HG03135 (cell line): ENCODE results near the gene CHST9.
"Not testable (repeated sequence)": the region's sequence is repeated elsewhere in the genome, so short reads cannot be mapped to it uniquely, and the experiment has no call there.

Experiments
- ATAC-seq: cut with Tn5 transposase; IDR thresholded peaks from one replicate; pipeline ENCODE4 v1.9.1; 2021; ENCODE audit warnings: mild to moderate bottlenecking, moderate library complexity; ENCODE audit not compliant: unreplicated experiment

Gene CHST9

GRCh38 chr18:27175245-27175644 is 9.9 kb downstream of the CHST9 start:
- no peak for ATAC-seq

GRCh38 chr18:27171993-27172392 is 13.1 kb downstream of the CHST9 start:
- no peak for ATAC-seq

- no peak for ATAC-seq
Observed at GRCh38 chr18:27165412-27165811, 19.7 kb downstream of the CHST9 start.

GRCh38 chr18:27164905-27165304 is 20.2 kb downstream of the CHST9 start:
- no peak for ATAC-seq

- not testable (repeated sequence) for ATAC-seq
Observed at GRCh38 chr18:27163197-27163716, 21.9 kb downstream of the CHST9 start.

- ATAC-seq: not testable (repeated sequence)
Observed at GRCh38 chr18:27149240-27149639, 35.9 kb downstream of the CHST9 start.

- no peak for ATAC-seq
Observed at GRCh38 chr18:27144672-27145071, 40.4 kb downstream of the CHST9 start.

GRCh38 chr18:27143580-27144287 is 41.4 kb downstream of the CHST9 start:
- no peak for ATAC-seq

GRCh38 chr18:27142891-27143290 is 42.2 kb downstream of the CHST9 start:
- no peak for ATAC-seq

- ATAC-seq: no peak
Observed at GRCh38 chr18:27141876-27142275, 43.2 kb downstream of the CHST9 start.

- no peak for ATAC-seq
Observed at GRCh38 chr18:27138079-27138478, 47.0 kb downstream of the CHST9 start.

GRCh38 chr18:27136208-27136535 is 48.9 kb downstream of the CHST9 start:
- no peak for ATAC-seq

- ATAC-seq: no peak
Observed at GRCh38 chr18:27135504-27136207, 49.5 kb downstream of the CHST9 start.

GRCh38 chr18:27130065-27130630 is 55.0 kb downstream of the CHST9 start:
- ATAC-seq: no peak

- no peak for ATAC-seq
Observed at GRCh38 chr18:27124196-27124595, 60.9 kb downstream of the CHST9 start.

- no peak for ATAC-seq
Observed at GRCh38 chr18:27121108-27121507, 64.0 kb downstream of the CHST9 start.

GRCh38 chr18:27120246-27120645 is 64.9 kb downstream of the CHST9 start:
- ATAC-seq: no peak

GRCh38 chr18:27118973-27119372 is 66.1 kb downstream of the CHST9 start:
- no peak for ATAC-seq

- no peak for ATAC-seq
Observed at GRCh38 chr18:27114842-27115241, 70.3 kb downstream of the CHST9 start.

- ATAC-seq: no peak
Observed at GRCh38 chr18:27113358-27113757, 71.8 kb downstream of the CHST9 start.

GRCh38 chr18:27110319-27110718 is 74.8 kb downstream of the CHST9 start:
- ATAC-seq: no peak

- no peak for ATAC-seq
Observed at GRCh38 chr18:27109451-27109850, 75.7 kb downstream of the CHST9 start.
